ENCODE measurements around the gene DIP2B. TPM values are rescaled to one million over a fixed set of nuclear protein-coding genes. Genes with fewer than 3 reads are reported as not detected.

Gene DIP2B
- total RNA-seq, 1 experiment from 2014 or later: 29.4 TPM

- H3K9me2 ChIP-seq (ENCODE audit: insufficient read depth): no peaks in the 10 kb centered on the region; the same call in 1 of the 2 replicates
- H3K4me1 ChIP-seq (replicated peaks; ENCODE audit: insufficient read depth): peaks cover 77% of the 10 kb centered on the region
- no peaks in the 10 kb centered on the region for H4K20me1 ChIP-seq (ENCODE audit: insufficient read depth)
- TF ChIP-seq EZH2 (IDR thresholded peaks at IDR 0.05; ENCODE audit: low read depth) (no peak), CTCF (conservative IDR thresholded peaks at IDR 0.05) (no peak)
- POLR2A ChIA-PET (ENCODE audit: unreplicated experiment): no interaction called here
- no peaks in the 10 kb centered on the region for H3K27me3 ChIP-seq (ENCODE audit: insufficient read depth, low read depth)
- H3K36me3 ChIP-seq (ENCODE audit: low read depth): no peaks in the 10 kb centered on the region
- H2AFZ ChIP-seq: no peak overlapping the region
- no peak for DNase-seq
- H3F3A ChIP-seq (ENCODE audit: insufficient read depth, low read depth): peaks cover 66% of the 10 kb centered on the region
- BruUV-seq (replicated peaks): no TSS peak
- CTCF ChIA-PET: no interaction called here
- intact Hi-C loops (cut with micrococcal nuclease; ENCODE audit: unreplicated experiment): loop anchor here (5.0 kb wide), 1 partner anchor 43 kb away; no protein-coding TSS in a partner anchor
- H3K27ac ChIP-seq: peak overlapping the region; percentile 86
- peaks cover 61% of the 10 kb centered on the region for H3K79me2 ChIP-seq (ENCODE audit: low read depth)
- H3K4me3 ChIP-seq: no peak overlapping the region
- peak overlapping the region; percentile 60 for H3K4me2 ChIP-seq
- H3K9me3 ChIP-seq (ENCODE audit: insufficient read depth, low read depth): no peaks in the 10 kb centered on the region
Observed at GRCh38 chr12:50615145-50615906, 110.5 kb downstream of the DIP2B start.

GRCh38 chr12:50615907-50616296 lies 111.1 kb downstream of the DIP2B start:
- H3F3A ChIP-seq (ENCODE audit: insufficient read depth, low read depth): peaks cover 69% of the 10 kb centered on the region
- H3K4me3 ChIP-seq: no peak overlapping the region
- no peaks in the 10 kb centered on the region for H4K20me1 ChIP-seq (ENCODE audit: insufficient read depth)
- peak; percentile 21 to 91 for DNase-seq
- H3K4me1 ChIP-seq (replicated peaks; ENCODE audit: insufficient read depth): peaks cover 82% of the 10 kb centered on the region
- no peaks in the 10 kb centered on the region for H3K36me3 ChIP-seq (ENCODE audit: low read depth)
- ChIA-PET CTCF (no interaction called here), POLR2A (ENCODE audit: unreplicated experiment) (interaction anchor here (0.6 kb wide), 1 partner anchor 1610 kb away, joined by 3 read pairs; no protein-coding TSS in a partner anchor)
- no peaks in the 10 kb centered on the region; the same call in 1 of the 2 replicates for H3K9me2 ChIP-seq (ENCODE audit: insufficient read depth)
- peak overlapping the region; percentile 86 for H3K27ac ChIP-seq
- no peak overlapping the region for H2AFZ ChIP-seq
- BruUV-seq (replicated peaks): no TSS peak
- peaks cover 61% of the 10 kb centered on the region for H3K79me2 ChIP-seq (ENCODE audit: low read depth)
- no peaks in the 10 kb centered on the region for H3K27me3 ChIP-seq (ENCODE audit: insufficient read depth, low read depth)
- H3K4me2 ChIP-seq: peak overlapping the region; percentile 60
- intact Hi-C loops (cut with micrococcal nuclease; ENCODE audit: unreplicated experiment): loop anchor here (5.0 kb wide), 1 partner anchor 44 kb away; no protein-coding TSS in a partner anchor
- H3K9me3 ChIP-seq (ENCODE audit: insufficient read depth, low read depth): no peaks in the 10 kb centered on the region
- no peak for TF ChIP-seq CTCF (conservative IDR thresholded peaks at IDR 0.05)
- no peak for TF ChIP-seq EZH2 (IDR thresholded peaks at IDR 0.05; ENCODE audit: low read depth)

GRCh38 chr12:50617657-50618056 lies 112.9 kb downstream of the DIP2B start:
- Histone ChIP-seq H3K4me1 (replicated peaks; ENCODE audit: insufficient read depth) (peaks cover 93% of the 10 kb centered on the region), H2AFZ (no peak overlapping the region), H3K79me2 (ENCODE audit: low read depth) (peaks cover 79% of the 10 kb centered on the region), H4K20me1 (ENCODE audit: insufficient read depth) (no peaks in the 10 kb centered on the region), H3K4me3 (no peak overlapping the region), H3K9me3 (ENCODE audit: insufficient read depth, low read depth) (no peaks in the 10 kb centered on the region), H3K9me2 (ENCODE audit: insufficient read depth) (no peaks in the 10 kb centered on the region; the same call in 1 of the 2 replicates), H3K4me2 (no peak overlapping the region), H3K36me3 (ENCODE audit: low read depth) (no peaks in the 10 kb centered on the region), H3F3A (ENCODE audit: insufficient read depth, low read depth) (peaks cover 73% of the 10 kb centered on the region), H3K27me3 (ENCODE audit: insufficient read depth, low read depth) (no peaks in the 10 kb centered on the region), H3K27ac (peak overlapping the region; percentile 93)
- no TSS peak for BruUV-seq (replicated peaks)
- POLR2A ChIA-PET (ENCODE audit: unreplicated experiment): no interaction called here
- intact Hi-C loops (cut with micrococcal nuclease; ENCODE audit: unreplicated experiment): loop anchor here (5.0 kb wide), 1 partner anchor 45 kb away; no protein-coding TSS in a partner anchor
- CTCF ChIA-PET: no interaction called here
- DNase-seq: no peak
- no peak for TF ChIP-seq CTCF (conservative IDR thresholded peaks at IDR 0.05)
- no peak for TF ChIP-seq EZH2 (IDR thresholded peaks at IDR 0.05; ENCODE audit: low read depth)

Measured in PC-9 (cell line).